Activated naive CD4-positive, alpha-beta T cell treated with anti-CD3 and anti-CD28 coated beads for 36 hours (primary cell): ENCODE data around the gene HACD1. TPM values are rescaled to one million over a fixed set of nuclear protein-coding genes. Genes with fewer than 3 reads are reported as not detected.

Source experiments
- CTCF ChIA-PET: fragments of 350-600 bp; sonication (Branson Sonifier 250); formaldehyde crosslinking; loops from one replicate; lab custom pipeline; 2021; ENCODE audit warnings: antibody characterized with exemption; lab: Charles Lee
- DNase-seq: peaks from one replicate; pipeline ENCODE4 v3.0.0-alpha.2; 2020
- H3K27ac Mint-ChIP-seq: one replicate; pipeline ENCODE4 v1.8.0; 2021; ENCODE audit warnings: mild to moderate bottlenecking, mixed read lengths
- H3K27me3 Mint-ChIP-seq: one replicate; pipeline ENCODE4 v1.8.0; 2021; ENCODE audit warnings: low read depth, mixed read lengths
- H3K36me3 Mint-ChIP-seq: one replicate; pipeline ENCODE4 v1.8.0; 2021; ENCODE audit warnings: low read depth, mixed read lengths
- H3K4me1 Mint-ChIP-seq: one replicate; pipeline ENCODE4 v1.8.0; 2021; ENCODE audit warnings: low read depth, mixed read lengths
- H3K4me3 Mint-ChIP-seq: one replicate; pipeline ENCODE4 v1.8.0; 2021; ENCODE audit warnings: mild to moderate bottlenecking, moderate library complexity, mixed read lengths
- H3K9me3 Mint-ChIP-seq: one replicate; pipeline ENCODE4 v1.8.0; 2021; ENCODE audit warnings: mixed read lengths
- intact Hi-C: fragments of 100-400 bp; cut with micrococcal nuclease; formaldehyde crosslinking; loops from one replicate; pipeline ENCODE4 v1.15.1; 2023
- total RNA-seq, 2 experiments: library from RNA; stranded (reverse); gene quantifications; one replicate each; pipeline ENCODE4 v1.2.3, GENCODE V29; 2021

Gene HACD1
- total RNA-seq, 2 experiments from 2014 or later, result 0.41 to 1.9 TPM

DNA sequence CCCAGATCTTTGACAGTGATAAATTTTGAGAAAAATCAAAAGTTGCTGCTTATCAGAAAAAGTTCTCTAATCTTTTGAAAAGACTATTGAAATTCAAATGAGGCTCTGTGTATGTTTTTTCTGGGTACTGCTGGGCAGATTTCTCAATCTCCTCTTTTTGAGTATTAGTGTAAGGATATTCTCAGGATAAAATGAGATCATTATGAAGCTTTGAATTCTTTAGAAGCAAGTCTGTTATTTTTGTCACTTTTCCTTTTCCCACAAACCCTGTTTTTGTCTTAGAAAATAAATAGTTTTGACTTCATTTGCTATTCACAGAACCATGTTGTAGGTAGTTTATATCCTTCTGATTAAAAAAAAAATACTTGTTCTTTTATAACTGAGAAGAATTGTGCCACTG, 34.7 kb upstream of the HACD1 start:
- no peak overlapping the region for H3K4me3 Mint-ChIP-seq
- H3K36me3 Mint-ChIP-seq, result peaks cover 42% of the 10 kb centered on the region
- no peak for DNase-seq
- H3K9me3 Mint-ChIP-seq, result peaks cover 8% of the 10 kb centered on the region
- intact Hi-C loops, result no loop called here
- H3K4me1 Mint-ChIP-seq, result peaks cover 72% of the 10 kb centered on the region
- H3K27me3 Mint-ChIP-seq, result no peaks in the 10 kb centered on the region
- H3K27ac Mint-ChIP-seq, result no peak overlapping the region
- CTCF ChIA-PET, result no interaction called here

DNA sequence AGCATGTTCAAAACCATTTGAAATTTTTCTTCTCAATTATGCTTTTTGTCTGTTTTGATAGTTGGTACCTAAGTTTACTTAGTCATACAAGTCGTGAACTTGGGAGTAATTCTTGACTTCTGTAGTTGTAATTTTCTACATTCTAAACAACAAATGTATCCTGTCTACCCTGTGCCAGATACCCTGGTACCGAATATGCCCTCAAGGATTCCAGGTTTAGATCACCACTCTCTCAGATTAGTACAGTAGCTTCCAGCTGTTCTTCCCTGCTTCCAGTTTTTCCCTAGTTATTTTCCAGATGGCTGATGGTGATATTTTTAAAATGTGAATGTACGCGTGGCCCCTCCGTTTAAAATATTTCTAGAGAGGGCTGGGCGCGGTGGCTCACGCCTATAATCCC, 33.2 kb upstream of the HACD1 start:
- no peak overlapping the region for H3K4me3 Mint-ChIP-seq
- peaks cover 8% of the 10 kb centered on the region for H3K9me3 Mint-ChIP-seq
- H3K36me3 Mint-ChIP-seq, result peaks cover 39% of the 10 kb centered on the region
- no peaks in the 10 kb centered on the region for H3K27me3 Mint-ChIP-seq
- H3K4me1 Mint-ChIP-seq, result peaks cover 72% of the 10 kb centered on the region
- intact Hi-C loops, result no loop called here
- H3K27ac Mint-ChIP-seq, result peak overlapping the region; percentile 2
- no peak for DNase-seq
- CTCF ChIA-PET, result no interaction called here

DNA sequence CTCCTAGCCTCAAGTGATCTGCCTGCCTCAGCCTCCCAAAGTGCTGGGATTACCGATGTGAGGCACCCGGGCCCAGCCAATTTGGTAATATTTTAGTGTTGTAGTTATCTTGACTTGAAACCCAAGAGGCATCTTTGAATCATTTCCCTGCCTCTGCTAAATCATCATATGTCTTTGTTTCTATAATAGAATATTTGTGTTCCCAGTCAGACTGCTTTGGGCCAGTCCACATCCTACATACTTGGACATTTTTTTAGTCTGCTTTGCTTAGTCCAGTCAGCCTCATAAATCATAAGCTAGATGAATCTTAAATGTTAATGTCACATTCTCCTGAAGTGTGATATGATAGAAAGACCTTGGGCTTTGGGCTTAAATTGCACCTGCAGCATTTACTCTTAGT, 32.7 kb upstream of the HACD1 start:
- Mint-ChIP-seq H3K36me3 (peaks cover 37% of the 10 kb centered on the region), H3K4me3 (no peak overlapping the region), H3K27ac (no peak overlapping the region), H3K9me3 (peaks cover 8% of the 10 kb centered on the region), H3K4me1 (peaks cover 70% of the 10 kb centered on the region), H3K27me3 (no peaks in the 10 kb centered on the region)
- no peak for DNase-seq
- CTCF ChIA-PET, result no interaction called here
- intact Hi-C loops, result loop anchor here (5.0 kb wide), 1 partner anchor 623 kb away; no protein-coding TSS in a partner anchor

DNA sequence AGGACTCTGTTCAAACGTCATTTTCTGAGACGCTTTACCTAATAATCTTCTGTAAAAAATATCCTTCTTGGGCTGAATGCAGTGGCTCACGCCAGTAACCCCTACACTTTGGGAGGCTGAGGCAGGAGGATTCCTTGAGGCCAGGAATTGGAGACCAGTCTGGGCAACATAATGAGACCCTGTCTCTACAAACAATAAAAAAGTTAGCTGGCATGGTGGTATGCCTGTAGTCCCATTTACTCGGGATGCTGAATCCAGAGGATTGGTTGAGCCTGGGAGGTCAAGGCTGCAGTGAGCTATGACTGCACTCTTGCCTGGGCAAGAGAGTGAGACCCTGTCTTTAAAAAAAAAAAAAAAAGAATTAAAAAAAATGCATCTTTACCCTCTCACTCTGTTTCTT, 31.9 kb upstream of the HACD1 start:
- H3K4me1 Mint-ChIP-seq, result peaks cover 70% of the 10 kb centered on the region
- H3K27ac Mint-ChIP-seq, result peak overlapping the region; percentile 50
- peak overlapping the region; percentile 45 for H3K4me3 Mint-ChIP-seq
- intact Hi-C loops, result loop anchor here (5.0 kb wide), 1 partner anchor 622 kb away; no protein-coding TSS in a partner anchor
- no peak for DNase-seq
- H3K27me3 Mint-ChIP-seq, result no peaks in the 10 kb centered on the region
- peaks cover 8% of the 10 kb centered on the region for H3K9me3 Mint-ChIP-seq
- peaks cover 35% of the 10 kb centered on the region for H3K36me3 Mint-ChIP-seq
- CTCF ChIA-PET, result interaction anchor here (0.6 kb wide), 1 partner anchor 21 kb away, joined by 3 read pairs; no protein-coding TSS in a partner anchor

DNA sequence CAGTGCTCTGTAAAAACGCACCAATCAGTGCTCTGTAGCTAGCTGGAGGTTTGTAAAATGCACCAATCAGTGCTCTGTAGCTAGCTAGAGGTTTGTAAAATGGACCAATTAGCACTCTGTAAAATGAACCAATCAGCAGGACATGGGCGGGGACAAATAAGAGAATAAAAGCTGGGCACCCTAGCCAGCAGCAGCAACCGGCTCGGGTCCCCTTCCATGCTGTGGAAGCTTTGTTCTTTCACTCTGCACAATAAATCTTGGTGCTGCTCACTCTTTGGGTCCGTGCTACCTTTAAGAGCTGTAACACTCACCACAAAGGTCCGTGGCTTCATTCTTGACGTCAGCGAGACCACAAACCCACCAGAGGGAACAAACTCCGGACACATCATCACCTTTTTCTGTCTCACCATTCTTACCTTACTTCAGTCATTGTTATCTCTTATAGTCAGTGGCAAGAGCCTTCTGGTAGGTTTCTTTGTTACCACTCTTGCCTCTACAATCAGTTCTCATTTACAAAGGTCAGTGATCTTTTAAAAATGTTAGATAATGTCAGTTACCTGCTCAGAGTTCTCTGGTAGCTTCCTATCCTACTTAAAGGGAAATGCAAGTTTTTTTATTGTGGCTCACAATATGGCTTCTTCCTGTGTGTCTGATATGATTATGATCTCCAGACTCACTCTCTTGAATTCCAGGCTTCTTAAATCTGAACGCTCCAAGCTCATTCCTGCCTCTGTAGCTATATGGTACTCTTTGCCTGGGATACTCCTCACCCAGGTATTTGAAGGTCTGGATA, 31.3 kb upstream of the HACD1 start:
- CTCF ChIA-PET, result interaction anchor here (0.6 kb wide), 1 partner anchor 22 kb away, joined by 3 read pairs; no protein-coding TSS in a partner anchor

DNA sequence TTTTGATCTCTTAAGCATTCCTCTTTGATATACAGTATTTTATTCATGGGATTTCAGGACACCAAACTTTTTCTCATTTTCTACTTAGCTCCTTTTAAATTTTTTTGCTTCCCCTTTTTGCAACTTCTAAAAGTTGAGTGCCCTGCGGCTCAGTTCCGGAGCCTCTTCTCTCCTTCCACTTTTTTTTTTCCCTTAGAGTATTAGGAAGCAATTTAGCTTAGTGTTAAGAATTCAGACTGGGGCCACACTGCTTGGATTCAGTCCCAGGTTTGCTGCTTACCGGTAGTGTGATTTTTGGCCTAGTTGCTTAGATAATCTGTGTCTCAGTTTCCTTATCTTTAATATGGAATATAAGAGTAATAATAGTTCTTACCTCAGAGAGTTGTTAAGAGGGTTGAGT, 30.2 kb upstream of the HACD1 start:
- Mint-ChIP-seq H3K4me1 (peaks cover 71% of the 10 kb centered on the region), H3K27ac (peak overlapping the region; percentile 38), H3K4me3 (no peak overlapping the region), H3K27me3 (no peaks in the 10 kb centered on the region), H3K9me3 (no peaks in the 10 kb centered on the region), H3K36me3 (peaks cover 29% of the 10 kb centered on the region)
- intact Hi-C loops, result loop anchor here (5.0 kb wide), 1 partner anchor 620 kb away; no protein-coding TSS in a partner anchor
- no peak for DNase-seq
- CTCF ChIA-PET, result interaction anchor here (0.6 kb wide), 2 partner anchors 88 to 520 kb away, joined by 3 to 4 read pairs; no protein-coding TSS in a partner anchor

More for the DNA sequence above, 31.3 kb upstream of the HACD1 start:
- DNase-seq, result peak; percentile 50
- Mint-ChIP-seq H3K4me1 (peaks cover 67% of the 10 kb centered on the region), H3K4me3 (peak overlapping the region; percentile 45), H3K27ac (peak overlapping the region; percentile 72), H3K27me3 (no peaks in the 10 kb centered on the region), H3K36me3 (peaks cover 37% of the 10 kb centered on the region), H3K9me3 (peaks cover 6% of the 10 kb centered on the region)
- intact Hi-C loops, result loop anchor here (5.0 kb wide), 1 partner anchor 621 kb away; no protein-coding TSS in a partner anchor

DNA sequence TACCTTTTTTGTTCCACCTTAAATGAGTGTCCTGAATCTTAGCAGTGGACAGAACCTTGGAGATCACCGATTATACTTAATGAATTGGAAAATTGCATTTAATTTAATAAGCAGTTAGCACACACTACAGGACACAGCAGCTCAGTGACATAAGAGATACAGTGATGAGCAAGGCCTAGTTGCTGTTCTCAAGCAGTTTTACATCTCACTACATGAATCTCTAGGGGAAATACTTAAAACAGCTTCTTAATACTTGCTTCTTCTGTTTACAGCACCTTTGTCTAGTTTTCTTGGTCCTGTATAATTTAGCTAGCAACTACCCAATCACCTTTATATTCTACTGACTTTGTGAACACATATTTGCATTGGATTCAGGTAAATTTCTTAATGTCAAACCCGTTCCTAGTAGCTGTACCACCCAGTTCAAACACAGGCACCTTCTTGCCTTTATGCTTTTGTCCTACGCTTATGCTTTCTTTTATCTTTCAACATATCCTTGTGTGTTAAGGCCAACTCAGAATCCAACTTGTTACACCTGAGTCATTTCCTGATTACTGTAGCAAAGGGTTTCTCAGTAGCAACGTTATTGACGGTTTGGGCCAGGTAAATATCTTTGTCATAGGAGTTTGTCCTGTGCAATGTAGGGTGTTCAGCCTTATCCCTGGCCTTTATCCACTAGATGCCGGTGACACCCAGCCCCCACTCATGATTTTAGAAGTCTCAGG, 28.6 kb upstream of the HACD1 start:
- Mint-ChIP-seq H3K9me3 (no peaks in the 10 kb centered on the region), H3K4me3 (peak overlapping the region; percentile 88), H3K4me1 (peaks cover 62% of the 10 kb centered on the region), H3K27me3 (no peaks in the 10 kb centered on the region), H3K27ac (peak overlapping the region; percentile 86), H3K36me3 (peaks cover 20% of the 10 kb centered on the region)
- DNase-seq, result peak; percentile 19
- intact Hi-C loops, result loop anchor here (1.0 to 5.0 kb wide), 7 partner anchors 24 to 1013 kb away; partner anchors contain the start of genes ARL5B and NSUN6
- CTCF ChIA-PET, result interaction anchor here (0.8 kb wide), 1 partner anchor 37 kb away, joined by 4 read pairs; no protein-coding TSS in a partner anchor

DNA sequence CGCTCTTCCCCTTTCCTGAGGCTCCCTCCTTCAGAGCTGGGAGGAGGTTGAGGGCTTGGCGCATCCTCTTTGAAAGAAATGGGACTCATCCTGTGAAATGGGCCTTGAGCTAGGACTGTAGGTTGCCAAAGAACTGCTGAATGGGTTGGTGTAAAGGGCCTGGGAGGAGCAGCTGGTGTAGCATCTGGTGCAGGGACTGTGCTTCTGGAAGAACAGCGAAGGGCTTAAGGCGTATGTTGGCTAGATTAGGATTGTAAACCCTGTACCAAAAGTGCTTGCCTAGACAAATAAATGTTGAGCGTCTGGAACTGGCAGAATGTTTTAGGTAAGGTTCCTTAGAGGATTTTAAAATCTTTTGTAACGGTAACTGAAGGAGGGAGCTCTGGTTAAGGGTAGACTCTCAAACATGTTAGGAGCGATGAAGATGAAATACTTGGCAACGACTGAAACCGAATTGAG, 27.3 kb upstream of the HACD1 start:
- CTCF ChIA-PET, result interaction anchor here (1.0 kb wide), 1 partner anchor 32 kb away, joined by 3 read pairs; no protein-coding TSS in a partner anchor

DNA sequence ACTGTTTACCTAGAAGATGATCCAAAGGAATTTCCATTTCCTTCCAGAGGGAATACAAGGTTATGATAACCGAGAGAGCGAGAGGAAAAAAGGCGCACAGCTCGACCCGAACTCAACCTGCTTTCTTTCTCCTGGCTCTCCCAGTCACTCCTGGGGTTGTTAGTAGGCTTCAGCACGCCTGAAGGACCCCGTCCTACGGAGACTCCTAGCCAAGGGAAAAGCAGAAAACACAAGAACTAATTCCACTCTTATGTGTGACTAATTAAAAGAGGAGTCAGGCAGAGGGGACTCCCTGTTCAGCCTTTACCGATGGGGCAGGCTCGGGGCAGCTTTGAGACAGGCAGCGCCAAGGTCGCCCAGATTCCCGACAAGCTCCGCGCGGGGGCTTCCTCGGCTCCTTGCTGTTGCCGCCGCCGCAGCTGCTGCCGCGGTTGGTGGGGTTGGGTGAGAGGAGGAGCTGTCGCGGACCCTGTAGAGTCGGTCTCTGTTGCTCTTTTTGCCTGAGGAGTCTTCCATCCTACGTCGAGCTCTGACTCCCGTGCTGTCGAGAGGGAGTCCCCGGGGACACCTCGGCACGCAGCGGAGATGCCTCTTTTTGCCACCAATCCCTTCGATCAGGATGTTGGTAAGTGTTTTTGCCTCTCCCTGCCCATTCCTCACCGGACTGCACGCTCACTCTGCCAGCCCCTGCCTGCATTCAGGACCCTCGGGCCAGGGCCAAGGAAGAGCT, 26.7 kb upstream of the HACD1 start, which contains the start of gene STAM:
STAM (plus strand) TSS at position 397 of the 730 bp plus-strand sequence; CDS start at position 586, 189 bp downstream.
- H3K27me3 Mint-ChIP-seq, result no peaks in the 10 kb centered on the region
- peaks cover 49% of the 10 kb centered on the region for H3K4me1 Mint-ChIP-seq

More for the DNA sequence above, 27.3 kb upstream of the HACD1 start:
- H3K36me3 Mint-ChIP-seq, result peaks cover 13% of the 10 kb centered on the region
- H3K9me3 Mint-ChIP-seq, result no peaks in the 10 kb centered on the region
- peaks cover 53% of the 10 kb centered on the region for H3K4me1 Mint-ChIP-seq
- peak overlapping the region; percentile 88 for H3K4me3 Mint-ChIP-seq
- peak; percentile 14 for DNase-seq
- no peaks in the 10 kb centered on the region for H3K27me3 Mint-ChIP-seq
- intact Hi-C loops, result loop anchor here (1.0 to 5.0 kb wide), 5 partner anchors 27 to 1014 kb away; partner anchors contain the start of genes ARL5B, HACD1 and VIM
- H3K27ac Mint-ChIP-seq, result peak overlapping the region; percentile 99

DNA sequence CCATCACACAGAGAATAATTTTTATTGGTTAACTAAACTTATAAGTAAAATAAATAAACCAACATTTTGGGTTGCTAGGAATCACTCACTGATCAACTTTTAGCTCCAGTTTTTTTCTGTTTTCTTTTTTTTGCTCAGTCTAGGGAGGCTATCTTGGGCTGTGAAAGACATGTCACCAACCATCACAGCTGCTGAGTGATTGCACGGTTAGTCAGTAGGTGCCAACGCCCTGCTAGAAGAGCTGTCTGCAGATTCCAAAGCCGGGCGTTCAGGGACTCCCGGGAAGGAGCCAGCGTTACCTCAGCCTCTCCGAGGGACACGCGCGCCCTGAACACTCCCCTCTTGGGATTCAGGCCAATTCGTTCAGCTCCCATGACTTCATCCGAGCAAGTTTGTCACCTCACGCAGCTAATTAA, 26.2 kb upstream of the HACD1 start:
- Mint-ChIP-seq H3K27me3 (no peaks in the 10 kb centered on the region), H3K4me1 (peaks cover 43% of the 10 kb centered on the region), H3K9me3 (no peaks in the 10 kb centered on the region), H3K27ac (peak overlapping the region; percentile 99), H3K4me3 (peak overlapping the region; percentile 88), H3K36me3 (peaks cover 11% of the 10 kb centered on the region)
- intact Hi-C loops, result loop anchor here (1.0 to 5.0 kb wide), 3 partner anchors 199 to 826 kb away; partner anchors contain the start of genes RSU1 and VIM
- peak; percentile 42 for DNase-seq
- CTCF ChIA-PET, result interaction anchor here (1.2 kb wide), 1 partner anchor 26 kb away, joined by 4 read pairs; the partner anchor contains the start of gene HACD1

More for the DNA sequence above, 26.7 kb upstream of the HACD1 start, which contains the start of gene STAM:
- peak within 1 kb of the TSS; percentile 99 for H3K27ac Mint-ChIP-seq
- intact Hi-C loops, result loop anchor here (1.0 to 5.0 kb wide), 7 partner anchors 27 to 1015 kb away; partner anchors contain the start of genes ARL5B, HACD1, RSU1 and VIM
- peaks cover 13% of the 10 kb centered on the region for H3K36me3 Mint-ChIP-seq
- peak within 1 kb of the TSS; percentile 88 for H3K4me3 Mint-ChIP-seq
- H3K9me3 Mint-ChIP-seq, result no peaks in the 10 kb centered on the region
- peak; percentile 93 for DNase-seq
- CTCF ChIA-PET, result interaction anchor here (1.0 to 1.2 kb wide), 2 partner anchors 26 to 31 kb away, joined by 3 to 4 read pairs; partner anchors contain the start of gene HACD1

DNA sequence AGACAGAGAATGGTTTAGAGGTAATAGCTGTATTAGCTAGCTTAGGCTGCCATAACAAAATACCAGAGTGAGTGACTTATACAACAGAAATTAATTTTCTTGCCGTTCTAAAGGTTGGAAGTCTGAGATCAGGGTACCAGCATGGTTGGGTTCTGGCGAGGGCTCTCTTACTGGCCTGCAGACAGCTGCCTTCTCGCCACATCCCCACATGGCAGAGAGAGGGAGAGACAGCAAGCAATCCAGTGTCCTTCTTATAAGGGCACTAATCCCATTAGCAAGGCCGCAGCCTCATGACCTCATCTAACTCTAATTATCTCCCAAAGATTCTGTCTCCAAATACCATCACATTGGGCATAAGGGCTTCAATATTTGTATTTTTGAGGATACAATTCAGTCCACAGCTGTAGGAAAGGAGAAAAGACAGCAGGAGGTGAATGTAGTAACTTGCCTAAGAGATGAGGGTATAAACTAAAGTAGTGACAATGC, 23.2 kb upstream of the HACD1 start:
- intact Hi-C loops, result loop anchor here (5.0 kb wide), 1 partner anchor 413 kb away; the partner anchor contains the start of gene VIM
- CTCF ChIA-PET, result interaction anchor here (0.6 to 1.2 kb wide), 4 partner anchors 18 to 798 kb away, joined by 3 to 4 read pairs (median 4); no protein-coding TSS in a partner anchor
- no peak overlapping the region for H3K4me3 Mint-ChIP-seq

More for the DNA sequence above, 23.2 kb upstream of the HACD1 start:
- Mint-ChIP-seq H3K27me3 (no peaks in the 10 kb centered on the region), H3K4me1 (peaks cover 19% of the 10 kb centered on the region), H3K27ac (no peak overlapping the region), H3K9me3 (no peaks in the 10 kb centered on the region), H3K36me3 (peaks cover 6% of the 10 kb centered on the region)
- DNase-seq, result no peak
